CD4-positive, alpha-beta T cell treated with Interferon alpha-2 for 1 hour (primary cell): ENCODE results near the gene TRMT61A.

ENCODE experiments used
- DNase-seq, 2 donors: peaks; one replicate each; pipeline ENCODE4 v3.0.0-alpha.2; 2020 to 2022

The TRMT61A gene

GRCh38 chr14:103569408-103569807 lies 40.4 kb downstream of the TRMT61A start:
- no peak for DNase-seq

- no peak for DNase-seq
Observed at GRCh38 chr14:103574104-103574503, 45.1 kb downstream of the TRMT61A start.

GRCh38 chr14:103574707-103575285 lies 45.8 kb downstream of the TRMT61A start:
- DNase-seq, result no peak

GRCh38 chr14:103576371-103577024 lies 47.5 kb downstream of the TRMT61A start:
- DNase-seq, result no peak

GRCh38 chr14:103578401-103579075 lies 49.5 kb downstream of the TRMT61A start:
- no peak for DNase-seq

GRCh38 chr14:103581206-103581605 lies 52.2 kb downstream of the TRMT61A start:
- DNase-seq, result no peak

GRCh38 chr14:103581954-103582703 lies 53.1 kb downstream of the TRMT61A start:
- DNase-seq, result no peak

GRCh38 chr14:103584326-103584915 lies 55.4 kb downstream of the TRMT61A start:
- no peak for DNase-seq
